NCI-H460 (cell line): ENCODE measurements around the gene NDUFB4. TPM values are rescaled to one million over a fixed set of nuclear protein-coding genes. Genes with fewer than 3 reads are reported as not detected.
"Not testable (repeated sequence)": the region's sequence is repeated elsewhere in the genome, so short reads cannot be mapped to it uniquely, and the experiment has no call there.

Experiments used
- DNase-seq: peaks from one replicate; pipeline ENCODE4 v3.0.0-alpha.2; 2016; ENCODE audit warnings: low read depth; ENCODE audit errors: extremely low read depth
- total RNA-seq: library from RNA; depleted of rRNA; stranded (reverse); fragments of >200 nt; shearing (Covaris generic); gene quantifications from 2 replicates; pipeline ENCODE4 v1.2.3, GENCODE V29; 2014; rRNA removed

The NDUFB4 gene
- total RNA-seq, 1 experiment from 2014 or later = 192 TPM

- DNase-seq = no peak
These were observed 40.8 kb downstream of the NDUFB4 start for GRCh38 chr3:120636795-120637401.

DNA sequence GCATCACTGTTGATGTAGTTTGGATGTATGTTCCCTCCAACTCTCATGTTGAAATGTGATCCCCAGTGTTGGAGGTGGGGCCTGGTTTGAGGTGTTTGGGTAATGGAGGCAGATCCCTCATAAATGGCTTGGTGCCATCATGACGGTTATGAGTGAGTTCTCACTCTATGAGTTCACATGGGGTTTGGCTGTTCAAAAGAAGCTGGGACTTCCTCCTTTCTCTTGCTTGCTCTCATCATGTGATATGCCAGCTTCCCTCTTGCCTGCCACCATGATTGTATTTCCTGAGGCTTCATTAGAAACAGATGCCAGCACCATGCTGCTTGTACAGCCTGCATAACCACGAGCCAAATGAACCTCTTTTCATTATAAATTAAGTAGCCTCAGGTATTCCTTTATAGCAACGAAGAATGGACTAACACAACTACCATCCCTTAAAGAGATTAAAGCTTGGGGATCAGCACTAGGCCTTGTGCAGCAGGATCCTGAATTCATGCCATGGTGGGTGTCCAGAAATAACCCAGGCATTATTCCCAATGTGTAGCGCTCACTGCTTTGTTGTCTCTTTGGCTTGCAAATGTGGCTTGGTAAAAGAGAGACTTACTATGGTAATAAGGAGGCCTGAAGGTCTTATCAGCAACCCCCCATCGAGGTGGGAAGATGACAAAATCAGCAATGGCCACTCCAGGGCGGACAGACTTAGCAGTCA lies 41.9 kb downstream of the NDUFB4 start:
- DNase-seq = no peak

GRCh38 chr3:120638820-120639219 lies 42.7 kb downstream of the NDUFB4 start:
- DNase-seq = not testable (repeated sequence)

GRCh38 chr3:120640231-120640630 lies 44.1 kb downstream of the NDUFB4 start:
- no peak for DNase-seq

GRCh38 chr3:120641696-120642246 lies 45.6 kb downstream of the NDUFB4 start:
- no peak for DNase-seq

- peak; percentile 72 for DNase-seq
These were observed 46.3 kb downstream of the NDUFB4 start for GRCh38 chr3:120642368-120642948.

- DNase-seq = no peak
These were observed 49.1 kb downstream of the NDUFB4 start for GRCh38 chr3:120645083-120645845.

DNA sequence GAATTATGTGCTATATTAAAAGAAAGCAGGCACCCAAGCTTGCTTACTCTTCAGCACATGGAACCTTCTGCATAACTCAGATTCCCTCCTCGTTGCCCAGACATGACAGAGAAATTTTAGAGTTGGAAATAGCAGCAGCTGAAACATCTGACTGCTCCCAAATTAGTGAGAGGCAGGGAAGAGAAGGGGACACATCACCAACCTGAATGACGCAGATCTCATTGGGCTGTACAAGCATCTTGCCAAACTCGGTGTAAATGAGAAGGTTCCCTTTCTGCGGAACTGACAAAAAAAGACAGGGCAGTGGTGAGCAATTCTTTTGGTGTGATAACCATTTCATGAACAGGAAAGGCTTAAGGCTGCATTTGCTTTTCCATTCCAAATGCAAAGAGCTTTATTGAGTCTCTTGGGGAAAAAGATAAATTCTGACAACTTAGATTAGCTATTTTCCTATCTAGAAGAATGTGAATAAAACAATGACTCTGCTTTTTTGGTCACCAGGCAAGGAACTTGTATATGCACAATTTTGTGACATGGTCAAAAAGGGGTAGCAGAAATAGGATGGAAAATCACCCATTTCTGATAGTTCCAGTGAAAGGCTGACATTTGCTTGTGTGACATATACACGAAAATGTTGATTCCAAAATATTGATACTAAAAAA lies 50.8 kb downstream of the NDUFB4 start:
- DNase-seq = no peak

DNA sequence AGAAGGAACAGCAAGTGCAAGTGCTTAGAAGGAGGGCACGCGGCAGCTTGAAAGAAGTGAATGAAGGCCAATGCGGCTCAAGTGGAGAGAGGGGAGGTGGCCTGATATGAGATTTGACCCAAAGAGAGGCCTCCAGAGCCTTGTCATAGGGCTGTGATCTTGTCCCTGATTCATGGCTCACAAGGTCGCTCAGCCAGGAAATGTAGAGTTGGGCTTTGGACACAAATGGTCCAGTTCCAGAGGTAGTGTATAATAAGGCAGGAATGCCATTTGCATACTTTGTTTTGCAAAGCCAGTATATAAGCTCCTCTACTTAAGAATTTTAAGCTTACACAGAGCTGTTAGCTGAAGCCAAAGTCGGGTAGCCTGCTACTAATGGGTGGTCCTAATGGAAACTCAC lies 52.2 kb downstream of the NDUFB4 start:
- no peak for DNase-seq

- DNase-seq = no peak
These were observed 53.7 kb downstream of the NDUFB4 start for GRCh38 chr3:120649830-120650233.

DNA sequence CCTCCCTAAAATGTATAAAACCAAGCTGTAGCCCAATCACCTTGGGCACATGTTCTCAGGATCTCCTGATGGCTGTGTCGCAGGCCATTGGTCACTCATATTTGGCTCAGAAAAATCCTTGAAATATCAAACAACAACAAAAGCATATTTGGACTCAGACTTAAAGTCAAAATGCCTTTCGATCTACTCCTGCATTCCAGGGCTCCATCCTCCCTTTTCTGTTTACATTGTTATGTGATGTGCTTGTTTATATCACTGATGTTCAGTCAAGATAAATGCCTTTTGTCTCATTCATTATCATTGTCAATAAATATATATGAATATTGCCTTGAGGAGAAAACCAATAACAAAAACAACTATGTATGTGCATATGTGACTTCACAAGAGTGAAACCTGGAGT lies 54.2 kb downstream of the NDUFB4 start:
- DNase-seq = no peak

Other genes with a start within 250 kb of the NDUFB4 start
- gene LRRC58, start 247.0 kb upstream of the NDUFB4 start, total RNA-seq = 43.2 and 47.6 TPM in 2 replicates
- gene FSTL1, start 145.3 kb upstream of the NDUFB4 start, total RNA-seq = 88.9 and 101 TPM in 2 replicates
- 1.3 and 2.2 TPM in 2 replicates for gene HGD, start 85.9 kb downstream of the NDUFB4 start, total RNA-seq
- 15.1 and 21.2 TPM in 2 replicates for gene RABL3, start 146.2 kb downstream of the NDUFB4 start, total RNA-seq
- 16.9 and 19.1 TPM in 2 replicates for gene GTF2E1, start 146.4 kb downstream of the NDUFB4 start, total RNA-seq